Progenitor cell of endocrine pancreas (in vitro differentiated cells): Measurements from ENCODE around the gene ARID5B. TPM values are rescaled to one million over a fixed set of nuclear protein-coding genes. Genes with fewer than 3 reads are reported as not detected.

Source experiments
- DNase-seq: peaks from one replicate; pipeline ENCODE4 v3.0.0; 2021; ENCODE audit warnings: low spot score; ENCODE audit not compliant: unreplicated experiment
- H3K27ac Mint-ChIP-seq: 2 replicates; pipeline ENCODE4 v1.8.0; 2021; ENCODE audit warnings: mild to moderate bottlenecking, moderate library complexity, mixed read lengths
- H3K27me3 Mint-ChIP-seq: 2 replicates; pipeline ENCODE4 v1.8.0; 2021; ENCODE audit warnings: mixed read lengths
- H3K36me3 Mint-ChIP-seq: 2 replicates; pipeline ENCODE4 v1.8.0; 2022; ENCODE audit warnings: mixed read lengths; ENCODE audit not compliant: insufficient read depth
- H3K4me1 Mint-ChIP-seq: 2 replicates; pipeline ENCODE4 v1.8.0; 2021; ENCODE audit warnings: low read depth, mixed read lengths
- H3K4me3 Mint-ChIP-seq: 2 replicates; pipeline ENCODE4 v1.8.0; 2021; ENCODE audit warnings: low read depth, mild to moderate bottlenecking, moderate library complexity, mixed read lengths
- H3K9me3 Mint-ChIP-seq: 2 replicates; pipeline ENCODE4 v1.8.0; 2021; ENCODE audit warnings: low read depth, mixed read lengths
- total RNA-seq: library from RNA; stranded (reverse); gene quantifications from 2 replicates; pipeline ENCODE4 v1.2.1, GENCODE V29; 2021
- TF ChIP-seq, protein P1 (sequence below): fragments of 200-600 bp; sonication (generic); IDR thresholded peaks from one replicate; pipeline ENCODE4 v1.5.0; 2021; ENCODE audit warnings: antibody characterized with exemption, mild to moderate bottlenecking; ENCODE audit not compliant: unreplicated experiment

ARID5B gene
- total RNA-seq, 1 donor from 2014 or later, result 19.7 TPM

DNA sequence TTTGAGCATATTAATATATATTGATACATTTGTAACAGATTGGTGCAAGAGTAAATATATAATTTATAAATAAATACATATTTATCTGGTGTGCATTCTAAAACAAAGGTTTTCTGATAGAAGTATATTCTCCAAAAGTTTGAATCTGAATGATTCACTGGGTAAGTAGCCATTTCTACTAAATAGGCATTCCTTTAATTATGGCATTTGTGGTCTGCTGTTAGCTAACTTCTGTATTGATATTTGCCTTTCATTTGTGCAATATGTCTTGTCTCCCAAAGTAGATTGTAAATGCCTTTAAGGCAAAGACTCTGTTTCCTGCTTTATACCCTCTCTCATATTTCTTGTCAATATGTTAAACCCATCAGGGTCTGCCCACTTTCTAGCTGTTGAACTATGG, 11.1 kb upstream of the ARID5B start:
- TF ChIP-seq, protein P1, sequence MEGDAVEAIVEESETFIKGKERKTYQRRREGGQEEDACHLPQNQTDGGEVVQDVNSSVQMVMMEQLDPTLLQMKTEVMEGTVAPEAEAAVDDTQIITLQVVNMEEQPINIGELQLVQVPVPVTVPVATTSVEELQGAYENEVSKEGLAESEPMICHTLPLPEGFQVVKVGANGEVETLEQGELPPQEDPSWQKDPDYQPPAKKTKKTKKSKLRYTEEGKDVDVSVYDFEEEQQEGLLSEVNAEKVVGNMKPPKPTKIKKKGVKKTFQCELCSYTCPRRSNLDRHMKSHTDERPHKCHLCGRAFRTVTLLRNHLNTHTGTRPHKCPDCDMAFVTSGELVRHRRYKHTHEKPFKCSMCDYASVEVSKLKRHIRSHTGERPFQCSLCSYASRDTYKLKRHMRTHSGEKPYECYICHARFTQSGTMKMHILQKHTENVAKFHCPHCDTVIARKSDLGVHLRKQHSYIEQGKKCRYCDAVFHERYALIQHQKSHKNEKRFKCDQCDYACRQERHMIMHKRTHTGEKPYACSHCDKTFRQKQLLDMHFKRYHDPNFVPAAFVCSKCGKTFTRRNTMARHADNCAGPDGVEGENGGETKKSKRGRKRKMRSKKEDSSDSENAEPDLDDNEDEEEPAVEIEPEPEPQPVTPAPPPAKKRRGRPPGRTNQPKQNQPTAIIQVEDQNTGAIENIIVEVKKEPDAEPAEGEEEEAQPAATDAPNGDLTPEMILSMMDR, result no peak
- H3K27me3 Mint-ChIP-seq, result no peaks in the 10 kb centered on the region
- no peaks in the 10 kb centered on the region for H3K9me3 Mint-ChIP-seq
- H3K4me3 Mint-ChIP-seq, result no peak overlapping the region
- H3K4me1 Mint-ChIP-seq, result peaks cover 5% of the 10 kb centered on the region
- H3K36me3 Mint-ChIP-seq, result no peaks in the 10 kb centered on the region
- no peak overlapping the region for H3K27ac Mint-ChIP-seq
- no peak for DNase-seq

DNA sequence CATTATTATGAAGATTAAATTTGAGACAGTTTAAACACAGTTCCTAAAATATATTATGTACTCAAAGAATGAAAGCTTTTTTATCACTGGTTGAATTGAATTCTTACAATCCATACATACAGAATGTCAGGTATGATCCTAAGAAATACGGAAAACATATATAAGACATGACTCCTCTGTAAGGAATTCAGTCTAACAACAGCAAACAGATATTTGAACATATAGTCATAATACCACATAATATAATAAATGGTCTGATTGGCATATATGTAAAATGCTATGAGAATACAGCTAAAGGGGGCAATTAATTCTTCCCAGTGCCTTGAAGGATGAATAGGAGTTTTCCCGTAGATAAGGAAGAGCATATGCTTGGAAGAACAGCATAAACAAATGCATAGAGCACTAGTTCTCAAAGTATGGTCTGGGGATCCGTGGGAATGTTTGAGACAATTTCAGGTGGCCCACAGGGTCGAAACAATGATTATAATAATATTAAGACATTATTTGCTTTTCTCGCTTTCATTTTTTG, 10.6 kb upstream of the ARID5B start:
- no peak for DNase-seq
- Mint-ChIP-seq H3K27me3 (no peaks in the 10 kb centered on the region), H3K4me3 (no peak overlapping the region), H3K9me3 (no peaks in the 10 kb centered on the region), H3K36me3 (no peaks in the 10 kb centered on the region), H3K4me1 (peaks cover 5% of the 10 kb centered on the region), H3K27ac (no peak overlapping the region)
- TF ChIP-seq, protein P1, result no peak

DNA sequence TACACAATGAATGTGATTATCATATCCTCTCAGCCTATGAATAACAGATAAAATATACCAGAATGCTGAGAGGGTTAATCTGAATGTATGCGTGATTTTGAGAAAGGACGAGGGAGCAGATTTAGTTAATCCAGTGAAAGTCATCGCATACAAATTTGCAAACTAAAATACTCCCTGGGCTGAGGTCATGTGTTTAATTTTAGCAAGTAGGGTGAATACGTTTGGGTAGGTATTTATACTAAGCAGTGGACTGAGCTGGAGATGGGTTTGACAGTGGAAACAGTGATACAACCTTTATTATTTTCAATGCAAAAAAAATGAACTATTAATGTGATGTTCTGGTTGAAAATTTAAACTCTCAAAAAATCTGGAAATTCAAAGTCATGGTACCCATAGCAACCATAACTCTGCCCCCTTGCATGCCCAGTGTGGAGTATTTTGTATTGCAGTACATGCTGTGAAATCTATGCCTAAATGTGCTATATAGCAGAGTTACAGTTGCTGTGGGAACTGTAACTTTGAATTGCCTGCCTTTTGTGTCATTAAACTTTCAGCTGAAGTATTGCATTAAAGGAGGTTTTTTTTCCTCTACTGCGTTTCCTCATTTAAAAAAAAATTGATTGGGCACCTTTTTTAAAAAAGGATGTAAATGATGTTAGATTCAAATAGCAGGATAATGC, 9.5 kb upstream of the ARID5B start:
- Mint-ChIP-seq H3K9me3 (no peaks in the 10 kb centered on the region), H3K4me3 (no peak overlapping the region), H3K27ac (no peak overlapping the region), H3K36me3 (no peaks in the 10 kb centered on the region), H3K27me3 (no peaks in the 10 kb centered on the region), H3K4me1 (peaks cover 6% of the 10 kb centered on the region)
- no peak for DNase-seq
- TF ChIP-seq, protein P1, result no peak

DNA sequence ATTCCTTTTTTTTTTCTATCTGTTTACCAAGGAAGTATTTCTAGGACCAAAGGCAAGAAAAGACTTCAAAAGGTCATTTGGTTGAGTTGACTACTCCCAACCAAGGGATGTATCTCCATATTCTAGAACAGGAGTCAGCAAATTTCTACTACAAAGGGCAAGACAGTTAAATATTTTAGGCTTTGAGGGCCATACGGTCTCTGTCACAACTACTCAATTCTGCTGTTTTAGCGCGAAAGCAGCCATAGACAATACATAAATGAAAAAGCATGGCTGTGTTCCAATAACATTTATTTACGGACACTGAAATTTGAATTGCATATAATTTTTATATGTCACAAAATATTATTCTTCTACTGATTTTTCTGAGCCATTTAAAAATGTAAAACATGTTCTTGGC, 8.5 kb upstream of the ARID5B start:
- Mint-ChIP-seq H3K36me3 (no peaks in the 10 kb centered on the region), H3K4me1 (peaks cover 13% of the 10 kb centered on the region), H3K4me3 (no peak overlapping the region), H3K27me3 (no peaks in the 10 kb centered on the region), H3K9me3 (no peaks in the 10 kb centered on the region), H3K27ac (no peak overlapping the region)
- TF ChIP-seq, protein P1, result no peak
- no peak for DNase-seq

DNA sequence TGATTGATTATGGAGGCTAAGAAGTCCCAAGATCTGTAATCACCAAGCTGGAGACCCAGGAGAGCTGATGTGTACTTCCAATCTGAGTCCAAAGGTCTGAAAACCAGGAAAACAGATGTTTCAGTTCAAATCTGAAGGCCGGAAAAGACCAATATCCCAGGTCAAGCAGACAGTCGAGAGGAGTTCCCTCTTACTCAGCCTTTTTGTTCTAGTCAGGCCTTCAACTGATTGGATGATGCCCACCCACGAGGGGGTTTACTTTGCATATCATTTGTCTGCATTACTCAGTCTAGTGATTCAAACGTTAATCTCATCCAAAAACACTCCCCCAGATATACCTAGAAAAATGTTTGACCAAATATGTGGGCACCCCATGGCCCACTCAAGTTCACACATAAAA, 7.4 kb upstream of the ARID5B start:
- no peaks in the 10 kb centered on the region for H3K9me3 Mint-ChIP-seq

More for the DNA sequence above, 7.4 kb upstream of the ARID5B start:
- DNase-seq, result no peak
- no peaks in the 10 kb centered on the region for H3K36me3 Mint-ChIP-seq
- peaks cover 24% of the 10 kb centered on the region for H3K4me1 Mint-ChIP-seq
- no peaks in the 10 kb centered on the region for H3K27me3 Mint-ChIP-seq
- no peak overlapping the region for H3K27ac Mint-ChIP-seq
- TF ChIP-seq, protein P1, result no peak
- no peak overlapping the region for H3K4me3 Mint-ChIP-seq
